VCaP (cell line): ENCODE results near the gene MICU1.
"Not testable (repeated sequence)": the region's sequence is repeated elsewhere in the genome, so short reads cannot be mapped to it uniquely, and the experiment has no call there.

ENCODE experiments used
- H3K27ac ChIP-seq: fragments of 450-650 bp; 2 replicates; pipeline ENCODE4 v1.5.1; 2017
- TF ChIP-seq, protein P1 (sequence below): fragments of 450-650 bp; conservative IDR thresholded peaks from 2 replicates; pipeline ENCODE4 v1.5.1; 2017; ENCODE audit warnings: mild to moderate bottlenecking, moderate library complexity

Gene MICU1

DNA sequence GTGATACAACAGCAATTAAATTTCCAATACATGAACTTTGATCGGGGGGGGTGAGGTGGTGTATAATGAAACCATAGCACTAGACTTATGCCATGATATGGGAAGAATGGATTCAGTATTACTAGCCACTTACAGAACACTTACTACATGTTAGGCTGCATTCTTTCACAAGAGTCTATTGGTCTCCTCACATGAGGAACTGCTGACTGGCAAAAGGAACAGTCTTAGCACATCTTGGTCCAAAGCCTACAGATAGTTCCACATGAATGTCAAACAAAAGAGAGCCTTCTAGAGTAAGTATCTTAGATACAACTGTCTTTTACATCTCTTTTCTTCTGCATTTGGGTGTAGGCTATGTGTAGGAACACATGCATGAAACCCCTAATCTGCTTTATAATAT is 155.2 kb downstream of the MICU1 start:
- no peak overlapping the region for H3K27ac ChIP-seq
- TF ChIP-seq, protein P1, sequence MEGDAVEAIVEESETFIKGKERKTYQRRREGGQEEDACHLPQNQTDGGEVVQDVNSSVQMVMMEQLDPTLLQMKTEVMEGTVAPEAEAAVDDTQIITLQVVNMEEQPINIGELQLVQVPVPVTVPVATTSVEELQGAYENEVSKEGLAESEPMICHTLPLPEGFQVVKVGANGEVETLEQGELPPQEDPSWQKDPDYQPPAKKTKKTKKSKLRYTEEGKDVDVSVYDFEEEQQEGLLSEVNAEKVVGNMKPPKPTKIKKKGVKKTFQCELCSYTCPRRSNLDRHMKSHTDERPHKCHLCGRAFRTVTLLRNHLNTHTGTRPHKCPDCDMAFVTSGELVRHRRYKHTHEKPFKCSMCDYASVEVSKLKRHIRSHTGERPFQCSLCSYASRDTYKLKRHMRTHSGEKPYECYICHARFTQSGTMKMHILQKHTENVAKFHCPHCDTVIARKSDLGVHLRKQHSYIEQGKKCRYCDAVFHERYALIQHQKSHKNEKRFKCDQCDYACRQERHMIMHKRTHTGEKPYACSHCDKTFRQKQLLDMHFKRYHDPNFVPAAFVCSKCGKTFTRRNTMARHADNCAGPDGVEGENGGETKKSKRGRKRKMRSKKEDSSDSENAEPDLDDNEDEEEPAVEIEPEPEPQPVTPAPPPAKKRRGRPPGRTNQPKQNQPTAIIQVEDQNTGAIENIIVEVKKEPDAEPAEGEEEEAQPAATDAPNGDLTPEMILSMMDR: no peak

DNA sequence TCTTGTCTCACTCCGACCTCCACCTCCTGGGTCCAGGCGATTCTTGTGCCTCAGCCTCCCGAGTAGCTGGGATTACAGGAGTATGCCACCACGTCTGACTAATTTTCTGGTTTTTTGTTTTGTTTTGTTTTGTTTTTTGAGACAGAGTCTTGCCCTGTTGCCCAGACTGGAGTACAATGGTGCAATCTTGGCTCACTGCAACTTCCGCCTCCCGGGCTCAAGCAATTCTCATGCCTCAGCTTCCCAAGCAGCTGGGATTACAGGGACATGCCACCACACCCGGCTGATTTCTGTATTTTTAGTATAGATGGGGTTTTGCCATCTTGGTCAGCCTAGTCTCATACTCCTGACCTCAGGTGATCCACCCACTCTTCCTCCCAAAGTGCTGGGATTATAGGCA is 158.8 kb downstream of the MICU1 start:
- H3K27ac ChIP-seq: not testable (repeated sequence)

DNA sequence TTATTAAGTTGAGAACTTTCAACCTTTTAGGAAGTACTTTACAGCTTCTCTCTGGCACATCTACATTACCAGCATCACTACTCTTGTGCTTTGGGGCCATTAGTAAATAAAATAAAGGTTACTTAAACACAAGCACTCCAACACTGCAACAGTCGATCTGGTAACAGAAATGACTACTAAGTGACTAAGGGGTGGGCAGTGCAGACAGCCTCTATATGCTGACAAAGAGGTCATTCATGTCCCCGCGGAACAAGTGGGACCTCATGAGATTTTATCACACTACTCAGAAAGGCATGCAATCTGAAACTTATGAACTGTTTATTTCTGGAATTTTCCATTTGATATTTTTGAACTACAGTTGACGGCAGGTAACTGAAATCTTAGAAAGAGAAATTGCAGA is 159.9 kb downstream of the MICU1 start:
- TF ChIP-seq, protein P1: no peak
- H3K27ac ChIP-seq: no peak overlapping the region

DNA sequence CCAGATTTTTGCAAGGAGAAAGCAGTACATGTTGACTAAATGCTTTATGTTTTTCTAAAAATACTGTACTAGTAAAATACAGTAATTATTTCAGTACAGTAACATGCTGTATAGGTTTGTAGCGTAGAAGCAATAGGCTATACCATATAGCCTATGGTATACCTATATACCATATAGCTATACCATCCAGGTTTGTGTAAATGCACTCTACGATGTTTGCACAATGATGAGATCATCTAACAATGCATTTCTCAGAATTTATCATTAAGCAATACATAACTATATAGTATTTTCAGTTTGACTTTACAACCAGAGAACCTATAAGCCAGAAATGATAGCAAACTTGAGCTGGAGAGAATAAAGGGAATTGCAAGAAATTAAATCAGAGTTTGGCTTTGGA is 161.4 kb downstream of the MICU1 start:
- H3K27ac ChIP-seq: no peak overlapping the region
- TF ChIP-seq, protein P1: no peak

DNA sequence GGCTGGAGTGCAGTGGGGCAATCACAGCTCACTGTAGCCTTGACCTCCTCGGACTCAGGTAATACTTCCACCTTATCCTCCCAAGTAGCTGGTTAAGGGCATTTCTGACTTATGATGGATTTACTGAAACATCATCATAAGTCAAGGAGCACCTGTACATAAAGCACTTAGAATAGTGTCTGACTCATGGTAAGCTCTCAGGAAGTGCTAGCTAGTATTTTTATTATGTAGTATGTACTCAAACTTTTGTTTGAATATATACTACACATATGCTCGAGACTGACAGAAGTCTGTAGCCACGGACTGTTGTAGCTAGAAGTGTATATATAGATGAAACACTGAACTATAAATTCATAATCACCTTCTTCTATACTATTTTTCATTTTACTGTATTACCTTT is 163.6 kb downstream of the MICU1 start:
- H3K27ac ChIP-seq: no peak overlapping the region
- TF ChIP-seq, protein P1: no peak

DNA sequence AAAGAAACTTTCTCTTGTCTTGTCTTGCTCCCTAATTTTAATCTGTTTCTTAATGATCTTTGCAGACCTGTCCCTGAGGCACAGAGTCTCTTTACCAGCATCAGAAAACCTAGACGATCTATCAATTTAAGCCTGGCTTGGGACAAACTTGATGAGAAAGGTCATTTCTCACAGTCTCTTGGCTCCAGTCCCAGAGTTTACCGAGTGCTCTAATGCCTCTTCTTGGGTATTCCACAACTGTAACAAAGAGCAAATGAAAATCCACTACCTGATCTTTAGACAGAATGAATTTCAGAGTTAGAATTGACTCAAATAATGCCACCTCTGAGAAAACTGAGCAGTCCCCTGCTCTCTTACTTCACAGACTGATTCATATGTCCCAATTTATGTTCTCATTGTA is 164.8 kb downstream of the MICU1 start:
- TF ChIP-seq, protein P1: no peak

DNA sequence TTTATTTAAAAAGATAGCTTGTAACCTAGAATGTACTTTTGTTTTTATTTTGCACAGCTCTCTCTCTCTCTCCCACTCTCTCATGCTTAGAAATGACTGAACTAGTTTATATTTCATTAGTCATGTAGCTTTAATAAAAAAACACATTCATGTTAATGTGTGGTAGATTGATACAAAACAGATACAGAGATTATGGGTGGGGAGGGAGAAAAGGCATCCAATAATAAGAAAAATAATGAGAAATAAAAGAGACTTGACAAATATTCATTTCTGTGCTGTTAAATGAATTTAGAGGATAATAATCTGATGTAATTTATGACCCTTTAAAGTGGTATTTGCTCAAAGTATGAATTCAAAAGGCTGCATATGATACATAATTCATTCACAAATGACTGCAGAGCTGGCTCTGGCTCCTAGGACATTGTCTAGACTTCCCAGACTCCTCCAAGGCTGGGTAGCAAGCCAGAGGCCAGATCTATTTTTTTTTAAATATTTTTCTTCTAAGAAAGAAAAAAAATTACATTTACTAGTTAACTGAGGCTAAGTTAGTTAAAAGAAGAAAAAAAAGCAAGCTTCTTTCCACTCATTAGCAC is 165.5 kb downstream of the MICU1 start:
- TF ChIP-seq, protein P1: no peak

More for the DNA sequence above, 164.8 kb downstream of the MICU1 start:
- H3K27ac ChIP-seq: 0 out of 2 replicates have a peak overlapping the region, but pooled peaks have one; percentile 2

DNA sequence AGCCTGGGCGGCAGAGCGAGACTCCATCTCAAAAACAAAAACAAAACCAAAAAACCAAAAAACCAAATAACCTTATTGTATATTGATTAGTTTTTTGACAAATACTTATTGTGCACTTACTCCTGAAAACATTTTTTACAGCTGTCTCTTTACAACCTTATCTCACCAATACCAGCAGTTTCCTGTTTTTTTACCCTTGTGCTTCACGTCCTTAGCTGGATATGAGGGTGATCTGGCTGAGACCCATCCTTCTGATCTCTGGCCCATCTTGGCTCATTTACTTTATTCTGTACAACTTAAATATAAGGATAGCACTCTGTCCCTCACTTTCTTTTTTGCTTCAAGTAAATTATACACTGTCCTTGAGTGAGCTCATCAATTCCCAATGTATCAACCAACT is 166.6 kb downstream of the MICU1 start:
- TF ChIP-seq, protein P1: no peak
- no peak overlapping the region for H3K27ac ChIP-seq

More for the DNA sequence above, 165.5 kb downstream of the MICU1 start:
- H3K27ac ChIP-seq: 0 out of 2 replicates have a peak overlapping the region, but pooled peaks have one; percentile 2
